Dermis blood vessel endothelial cell (primary cell): ENCODE measurements around the gene ZCCHC9. TPM values are rescaled to one million over a fixed set of nuclear protein-coding genes. Genes with fewer than 3 reads are reported as not detected.
"Not testable (repeated sequence)": the region's sequence is repeated elsewhere in the genome, so short reads cannot be mapped to it uniquely, and the experiment has no call there.

Source experiments
- DNase-seq: peaks from one replicate; pipeline ENCODE4 v3.0.0; 2010
- total RNA-seq: library from RNA; depleted of rRNA; stranded (reverse); fragments of >200 nt; gene quantifications from 2 replicates; pipeline ENCODE4 v1.2.3, GENCODE V29; 2014

Gene ZCCHC9
- total RNA-seq, 1 donor from 2014 or later = 26.4 TPM

GRCh38 chr5:81308836-81309235 lies 7.4 kb downstream of the ZCCHC9 start:
- DNase-seq = no peak

GRCh38 chr5:81310402-81311063 lies 9.1 kb downstream of the ZCCHC9 start:
- no peak for DNase-seq

GRCh38 chr5:81313278-81313677 lies 11.9 kb downstream of the ZCCHC9 start:
- no peak for DNase-seq

- DNase-seq = no peak
These were observed 12.3 kb downstream of the ZCCHC9 start for GRCh38 chr5:81313686-81314085.

- no peak for DNase-seq
These were observed 13.2 kb downstream of the ZCCHC9 start for GRCh38 chr5:81314581-81314980.

GRCh38 chr5:81315336-81315735 lies 13.9 kb downstream of the ZCCHC9 start:
- no peak for DNase-seq

- no peak for DNase-seq
These were observed 14.4 kb downstream of the ZCCHC9 start for GRCh38 chr5:81315830-81316229.

GRCh38 chr5:81316571-81316970 lies 15.2 kb downstream of the ZCCHC9 start:
- DNase-seq = no peak

GRCh38 chr5:81317536-81317935 lies 16.1 kb downstream of the ZCCHC9 start:
- DNase-seq = no peak

GRCh38 chr5:81326554-81326953 lies 25.2 kb downstream of the ZCCHC9 start:
- no peak for DNase-seq

GRCh38 chr5:81334304-81335061 lies 33.1 kb downstream of the ZCCHC9 start:
- DNase-seq = no peak

GRCh38 chr5:81335946-81336345 lies 34.6 kb downstream of the ZCCHC9 start:
- DNase-seq = no peak

- no peak for DNase-seq
These were observed 35.2 kb downstream of the ZCCHC9 start for GRCh38 chr5:81336556-81336955.

GRCh38 chr5:81337803-81338202 lies 36.4 kb downstream of the ZCCHC9 start:
- DNase-seq = no peak

GRCh38 chr5:81338213-81338612 lies 36.8 kb downstream of the ZCCHC9 start:
- DNase-seq = not testable (repeated sequence)

GRCh38 chr5:81344736-81345135 lies 43.3 kb downstream of the ZCCHC9 start:
- DNase-seq = no peak

- no peak for DNase-seq
These were observed 44.1 kb downstream of the ZCCHC9 start for GRCh38 chr5:81345411-81346003.

- no peak for DNase-seq
These were observed 47.8 kb downstream of the ZCCHC9 start for GRCh38 chr5:81349161-81349560.

- no peak for DNase-seq
These were observed 49.1 kb downstream of the ZCCHC9 start for GRCh38 chr5:81350507-81350906.

GRCh38 chr5:81353189-81353588 lies 51.8 kb downstream of the ZCCHC9 start:
- no peak for DNase-seq

GRCh38 chr5:81354093-81354492 lies 52.7 kb downstream of the ZCCHC9 start:
- no peak for DNase-seq

- no peak for DNase-seq
These were observed 54.2 kb downstream of the ZCCHC9 start for GRCh38 chr5:81355291-81356251.

GRCh38 chr5:81359108-81359507 lies 57.7 kb downstream of the ZCCHC9 start:
- no peak for DNase-seq
